CD14-positive monocyte (primary cell): ENCODE results near the gene ICE1. TPM values are rescaled to one million over a fixed set of nuclear protein-coding genes. Genes with fewer than 3 reads are reported as not detected.

Source experiments
- DNase-seq, 3 donors: peaks; one replicate each; pipeline ENCODE4 v3.0.0-alpha.2; 2011 to 2022
- H2AFZ ChIP-seq: 2 replicates; pipeline ENCODE4 v1.6.0; 2012; ENCODE audit warnings: mild to moderate bottlenecking, low read depth, low read length, inconsistent platforms; ENCODE audit not compliant: insufficient read depth, poor library complexity, severe bottlenecking
- H3K27ac ChIP-seq, 2 donors: 1 replicate in 1 of 2; 2 replicates in 1 of 2; pipeline ENCODE4 v1.5.1; 2012 to 2013; ENCODE audit warnings: low read length in 2 of 2, control low read depth in 1 of 2, inconsistent platforms in 1 of 2, low read depth in 1 of 2, mild to moderate bottlenecking in 1 of 2
- H3K27me3 ChIP-seq, 2 donors: one replicate each; pipeline versions ENCODE4 v1.6.0 to v1.6.1; 2011 to 2013; ENCODE audit warnings: low read length in 2 of 2; ENCODE audit not compliant: control insufficient read depth in 2 of 2, insufficient read depth in 2 of 2
- H3K36me3 ChIP-seq, 2 donors: replicated peaks in 1 of 2; 1 replicate in 1 of 2; 2 replicates in 1 of 2; pipeline versions ENCODE4 v1.5.1 to v1.6.1; 2012 to 2013; ENCODE audit warnings: low read length in 2 of 2, control low read depth in 1 of 2, inconsistent platforms in 1 of 2, mild to moderate bottlenecking in 1 of 2; ENCODE audit not compliant: insufficient read depth in 2 of 2, control insufficient read depth in 1 of 2
- H3K4me1 ChIP-seq, 2 donors: 1 replicate in 1 of 2; 2 replicates in 1 of 2; pipeline versions ENCODE4 v1.5.1 to v1.6.1; 2012 to 2013; ENCODE audit warnings: low read length in 2 of 2, control low read depth in 1 of 2, inconsistent platforms in 1 of 2, mild to moderate bottlenecking in 1 of 2, moderate library complexity in 1 of 2; ENCODE audit not compliant: insufficient read depth in 2 of 2, control insufficient read depth in 1 of 2
- H3K4me2 ChIP-seq: replicated peaks from 2 replicates; pipeline ENCODE3; 2012; ENCODE audit warnings: low read length, moderate library complexity, mild to moderate bottlenecking; ENCODE audit not compliant: poor library complexity, severe bottlenecking; ENCODE audit errors: extremely low read depth
- H3K4me3 ChIP-seq, 3 experiments: fragments of 200-600 bp in 1 of 3; sonication (generic) in 1 of 3; replicated peaks in 1 of 3; 1 replicate in 2 of 3; 2 replicates in 1 of 3; pipeline ENCODE4 v1.5.1; 2011 to 2013; ENCODE audit warnings: low read length in 3 of 3, mild to moderate bottlenecking in 3 of 3, control low read depth in 2 of 3, low read depth in 2 of 3, inconsistent platforms in 1 of 3, moderate library complexity in 1 of 3
- H3K79me2 ChIP-seq: 2 replicates; pipeline ENCODE4 v1.6.0; 2012; ENCODE audit warnings: mild to moderate bottlenecking, control low read depth, inconsistent platforms, low read length, moderate library complexity; ENCODE audit not compliant: insufficient read depth
- H3K9ac ChIP-seq: 2 replicates; pipeline ENCODE4 v1.6.0; 2017; ENCODE audit warnings: low read length, mild to moderate bottlenecking; ENCODE audit not compliant: insufficient read depth, poor library complexity, severe bottlenecking
- H3K9me3 ChIP-seq, 2 donors: replicated peaks in 1 of 2; 1 replicate in 1 of 2; 2 replicates in 1 of 2; pipeline versions ENCODE4 v1.5.1 to v1.6.1; 2012 to 2013; ENCODE audit warnings: low read length in 2 of 2, control low read depth in 1 of 2; ENCODE audit not compliant: control insufficient read depth in 1 of 2, insufficient read depth in 1 of 2
- H4K20me1 ChIP-seq: 2 replicates; pipeline ENCODE4 v1.6.0; 2012; ENCODE audit warnings: mild to moderate bottlenecking, low read length, control low read depth, moderate library complexity; ENCODE audit not compliant: insufficient read depth
- H3K27ac Mint-ChIP-seq, 7 donors: one replicate each; pipeline ENCODE4 v1.8.0; 2020; ENCODE audit warnings: mild to moderate bottlenecking in 7 of 7, mixed read lengths in 7 of 7, moderate library complexity in 6 of 7, inconsistent platforms in 2 of 7
- H3K27me3 Mint-ChIP-seq, 3 donors: one replicate each; pipeline ENCODE4 v1.8.0; 2021 to 2022; ENCODE audit warnings: low read depth in 3 of 3, mild to moderate bottlenecking in 3 of 3, mixed read lengths in 3 of 3, moderate library complexity in 3 of 3, inconsistent platforms in 1 of 3
- H3K36me3 Mint-ChIP-seq, 2 donors: one replicate each; pipeline ENCODE4 v1.8.0; 2020; ENCODE audit warnings: mixed read lengths in 2 of 2, inconsistent platforms in 1 of 2, mild to moderate bottlenecking in 1 of 2
- H3K4me1 Mint-ChIP-seq: one replicate; pipeline ENCODE4 v1.8.0; 2020; ENCODE audit warnings: mild to moderate bottlenecking, mixed read lengths
- H3K4me3 Mint-ChIP-seq, 2 donors: one replicate each; pipeline ENCODE4 v1.8.0; 2020; ENCODE audit warnings: mild to moderate bottlenecking in 2 of 2, mixed read lengths in 2 of 2, moderate library complexity in 1 of 2
- H3K9me3 Mint-ChIP-seq, 7 donors: one replicate each; pipeline ENCODE4 v1.8.0; 2020 to 2022; ENCODE audit warnings: mixed read lengths in 7 of 7, mild to moderate bottlenecking in 6 of 7, moderate library complexity in 6 of 7, inconsistent platforms in 2 of 7
- CTCF ChIP-seq: fragments of 200-600 bp; IDR thresholded peaks from one replicate; pipeline ENCODE4 v1.8.0; 2022; ENCODE audit warnings: antibody characterized with exemption, mild to moderate bottlenecking
- WGBS: methylation state at CpG from one replicate; pipeline ENCODE4 v1.1.5; 2013; ENCODE audit warnings: missing lambda C conversion rate; ENCODE audit not compliant: insufficient coverage; 5-methylcytosine and 5-hydroxymethylcytosine counted together
- intact Hi-C, 2 donors: fragments of 100-400 bp; cut with micrococcal nuclease; formaldehyde crosslinking; loops; one replicate each; pipeline versions ENCODE4 v1.15.0 to v1.15.1; 2023
- polyA plus RNA-seq, 3 donors: library from polyadenylated mRNA; depleted of rRNA in 1 of 3; unstranded in 2 of 3; stranded (reverse) in 1 of 3; fragments of 300-500 nt in 2 of 3; fragments of >200 nt in 1 of 3; fragmentation: Illumina TruSeq in 2 of 3; gene quantifications; 1 replicate in 2 of 3; 2 replicates in 1 of 3; pipeline ENCODE4 v1.2.3, GENCODE V29; 2012 to 2021

The ICE1 gene
- polyA plus RNA-seq, 3 donors, result 2.4 to 8.2 (median 6.4) TPM

- peaks cover 0 to 2% (median 0%) of the 10 kb centered on the region in 3 donors for H3K27me3 Mint-ChIP-seq
- no peaks in the 10 kb centered on the region for H3K4me1 ChIP-seq
- H3K27me3 ChIP-seq, result no peaks in the 10 kb centered on the region
- no peak overlapping the region for H3K9ac ChIP-seq
- H3K9me3 Mint-ChIP-seq, result peaks cover 8 to 22% (median 15%) of the 10 kb centered on the region in 7 donors
- no peaks in the 10 kb centered on the region for H3K36me3 ChIP-seq
- no peak overlapping the region for H3K27ac ChIP-seq
- TF ChIP-seq CTCF, result no peak
- intact Hi-C loops, result no loop called here
- H3K4me3 Mint-ChIP-seq, result no peak overlapping the region
- H3K9me3 ChIP-seq, result peaks cover 10 to 17% of the 10 kb centered on the region in 2 donors
- H3K36me3 Mint-ChIP-seq, result no peaks in the 10 kb centered on the region
- no peaks in the 10 kb centered on the region for H3K79me2 ChIP-seq
- H3K4me2 ChIP-seq, result no peak overlapping the region
- H2AFZ ChIP-seq, result no peak overlapping the region
- no peak overlapping the region for H3K4me3 ChIP-seq
- H3K27ac Mint-ChIP-seq, result no peak overlapping the region
- 100% methylated on average over 1 of the region's 5 CpGs for WGBS
- no peaks in the 10 kb centered on the region for H3K4me1 Mint-ChIP-seq
- H4K20me1 ChIP-seq, result no peaks in the 10 kb centered on the region
- DNase-seq, result no peak
These were observed 18.1 kb upstream of the ICE1 start for GRCh38 chr5:5404381-5404780.

GRCh38 chr5:5405441-5405840, 17.0 kb upstream of the ICE1 start:
- Histone ChIP-seq H3K4me2 (no peak overlapping the region), H3K9ac (no peak overlapping the region), H3K4me3 (no peak overlapping the region), H3K36me3 (no peaks in the 10 kb centered on the region), H4K20me1 (no peaks in the 10 kb centered on the region), H3K27me3 (no peaks in the 10 kb centered on the region), H3K9me3 (peaks cover 16 to 21% of the 10 kb centered on the region in 2 donors), H3K27ac (no peak overlapping the region), H3K4me1 (no peaks in the 10 kb centered on the region), H2AFZ (no peak overlapping the region), H3K79me2 (no peaks in the 10 kb centered on the region)
- peaks cover 3 to 31% (median 19%) of the 10 kb centered on the region in 7 donors for H3K9me3 Mint-ChIP-seq
- peaks cover 0 to 2% (median 1%) of the 10 kb centered on the region in 3 donors for H3K27me3 Mint-ChIP-seq
- no peak for TF ChIP-seq CTCF
- intact Hi-C loops, result no loop called here
- WGBS, result no CpG with 5 or more reads among the region's 1 CpG
- DNase-seq, result no peak
- H3K4me3 Mint-ChIP-seq, result no peak overlapping the region
- no peaks in the 10 kb centered on the region for H3K36me3 Mint-ChIP-seq
- H3K4me1 Mint-ChIP-seq, result no peaks in the 10 kb centered on the region
- no peak overlapping the region for H3K27ac Mint-ChIP-seq
